ENCODE results near the gene ZBTB44.
A peak's percentile ranks its signal among the peaks of the same experiment; 100 is the strongest.

The ZBTB44 gene

DNA sequence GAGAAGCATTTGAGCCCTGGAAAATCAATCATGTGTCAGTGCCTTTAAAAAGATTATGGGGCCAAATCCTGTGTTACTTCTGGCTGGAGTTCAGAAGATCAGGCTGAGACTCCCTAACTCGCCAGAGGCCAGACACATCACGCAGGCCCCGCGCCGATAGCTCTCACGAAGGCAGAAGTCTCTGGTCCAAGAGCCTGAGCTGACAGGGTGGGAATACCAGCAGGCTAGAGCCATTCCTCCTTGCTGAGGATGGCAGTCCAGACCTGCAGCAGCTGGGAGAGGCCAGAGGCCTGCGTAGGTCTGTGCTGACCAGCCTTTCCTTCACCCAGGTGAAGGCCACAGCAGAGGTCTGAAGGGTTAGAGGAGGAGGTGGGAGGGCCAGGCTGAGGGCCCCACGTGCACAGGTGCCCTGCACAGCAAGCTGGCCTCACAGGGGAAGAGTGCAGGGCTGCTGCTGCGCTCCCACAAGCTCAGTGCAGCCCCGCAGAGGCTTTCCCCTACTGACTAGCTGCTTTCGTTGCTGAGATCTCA, 102.2 kb downstream of the ZBTB44 start:
- H3K9ac ChIP-seq (ENCODE audit: low read depth, low read length) = no peak overlapping the region
- no peak overlapping the region for H3K4me2 ChIP-seq (ENCODE audit: insufficient read depth, low read length)
- DNase-seq = peak; percentile 4
- H3K36me3 ChIP-seq (ENCODE audit: insufficient read depth, low read length) = no peaks in the 10 kb centered on the region
- H3K4me1 ChIP-seq (ENCODE audit: insufficient read depth, low read length) = peaks cover 5% of the 10 kb centered on the region
- H2AFZ ChIP-seq (ENCODE audit: low read depth, low read length) = no peak overlapping the region
- H3K27me3 ChIP-seq (ENCODE audit: insufficient read depth, low read length, poor library complexity) = no peaks in the 10 kb centered on the region
- no peaks in the 10 kb centered on the region for H3K79me2 ChIP-seq (ENCODE audit: insufficient read depth, low read length)
- no peaks in the 10 kb centered on the region for H3K9me3 ChIP-seq (ENCODE audit: insufficient read depth, low read length, severe bottlenecking)
- no peak for ATAC-seq (ENCODE audit: insufficient read depth, low read depth)
- no peak overlapping the region for H3K4me3 ChIP-seq (ENCODE audit: low read depth in 1 of 2, low read length in 2 of 2)
- peaks cover 8% of the 10 kb centered on the region; the same call in 1 of the 2 replicates for H4K20me1 ChIP-seq (ENCODE audit: insufficient read depth, low read length)
- no peak overlapping the region for H3K27ac ChIP-seq (ENCODE audit: low read length)
- TF ChIP-seq EZH2 (IDR thresholded peaks at IDR 0.05; ENCODE audit: borderline replicate concordance, low read depth, low read length, severe bottlenecking) = no peak
- TF ChIP-seq, protein P1, sequence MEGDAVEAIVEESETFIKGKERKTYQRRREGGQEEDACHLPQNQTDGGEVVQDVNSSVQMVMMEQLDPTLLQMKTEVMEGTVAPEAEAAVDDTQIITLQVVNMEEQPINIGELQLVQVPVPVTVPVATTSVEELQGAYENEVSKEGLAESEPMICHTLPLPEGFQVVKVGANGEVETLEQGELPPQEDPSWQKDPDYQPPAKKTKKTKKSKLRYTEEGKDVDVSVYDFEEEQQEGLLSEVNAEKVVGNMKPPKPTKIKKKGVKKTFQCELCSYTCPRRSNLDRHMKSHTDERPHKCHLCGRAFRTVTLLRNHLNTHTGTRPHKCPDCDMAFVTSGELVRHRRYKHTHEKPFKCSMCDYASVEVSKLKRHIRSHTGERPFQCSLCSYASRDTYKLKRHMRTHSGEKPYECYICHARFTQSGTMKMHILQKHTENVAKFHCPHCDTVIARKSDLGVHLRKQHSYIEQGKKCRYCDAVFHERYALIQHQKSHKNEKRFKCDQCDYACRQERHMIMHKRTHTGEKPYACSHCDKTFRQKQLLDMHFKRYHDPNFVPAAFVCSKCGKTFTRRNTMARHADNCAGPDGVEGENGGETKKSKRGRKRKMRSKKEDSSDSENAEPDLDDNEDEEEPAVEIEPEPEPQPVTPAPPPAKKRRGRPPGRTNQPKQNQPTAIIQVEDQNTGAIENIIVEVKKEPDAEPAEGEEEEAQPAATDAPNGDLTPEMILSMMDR (IDR thresholded peaks at IDR 0.05; ENCODE audit: borderline replicate concordance, extremely low read depth, low read length, poor library complexity, severe bottlenecking) = no peak

DNA sequence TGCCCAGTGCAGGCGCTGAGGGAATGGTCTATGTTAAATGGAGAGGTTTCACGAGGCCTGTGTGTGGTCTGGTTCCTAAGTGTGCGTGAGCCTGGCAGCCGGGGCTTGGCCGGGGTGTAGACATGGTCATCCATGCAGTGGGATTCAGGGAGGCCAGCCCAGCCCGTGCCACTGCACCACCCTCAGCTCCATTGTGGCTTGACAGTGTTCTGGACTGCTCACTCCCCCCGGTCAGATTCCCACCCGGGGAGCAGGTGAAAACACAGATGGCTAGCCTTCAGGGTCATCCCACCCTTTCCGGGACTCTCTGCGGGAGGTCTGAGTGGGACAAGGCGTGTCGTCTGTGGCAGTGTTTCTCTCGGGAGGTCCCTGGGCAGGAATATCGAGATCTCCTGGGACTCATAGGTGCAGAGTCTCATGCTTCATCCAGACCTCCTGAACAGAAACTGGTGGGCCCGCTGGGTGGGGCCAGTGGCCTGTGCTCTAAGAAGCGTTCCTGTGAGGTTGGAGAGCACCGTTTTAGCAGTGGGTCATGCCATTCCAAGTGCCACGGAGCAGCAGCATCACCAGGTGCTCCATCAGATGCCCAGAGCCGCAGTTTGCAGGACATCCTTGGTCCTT, 102.8 kb downstream of the ZBTB44 start:
- Histone ChIP-seq H3K79me2 (ENCODE audit: insufficient read depth, low read length) (no peaks in the 10 kb centered on the region), H3K4me3 (ENCODE audit: low read depth in 1 of 2, low read length in 2 of 2) (no peak overlapping the region), H3K27me3 (ENCODE audit: insufficient read depth, low read length, poor library complexity) (no peaks in the 10 kb centered on the region), H3K27ac (ENCODE audit: low read length) (no peak overlapping the region), H4K20me1 (ENCODE audit: insufficient read depth, low read length) (peaks cover 8% of the 10 kb centered on the region; the same call in 1 of the 2 replicates), H3K4me2 (ENCODE audit: insufficient read depth, low read length) (no peak overlapping the region), H3K9me3 (ENCODE audit: insufficient read depth, low read length, severe bottlenecking) (no peaks in the 10 kb centered on the region), H3K36me3 (ENCODE audit: insufficient read depth, low read length) (no peaks in the 10 kb centered on the region), H3K4me1 (ENCODE audit: insufficient read depth, low read length) (peaks cover 5% of the 10 kb centered on the region), H2AFZ (ENCODE audit: low read depth, low read length) (no peak overlapping the region), H3K9ac (ENCODE audit: low read depth, low read length) (no peak overlapping the region)
- ATAC-seq (ENCODE audit: insufficient read depth, low read depth) = no peak
- TF ChIP-seq EZH2 (IDR thresholded peaks at IDR 0.05; ENCODE audit: borderline replicate concordance, low read depth, low read length, severe bottlenecking) = no peak
- TF ChIP-seq, protein P1 (IDR thresholded peaks at IDR 0.05; ENCODE audit: borderline replicate concordance, extremely low read depth, low read length, poor library complexity, severe bottlenecking) = no peak
- peak; percentile 2 for DNase-seq

DNA sequence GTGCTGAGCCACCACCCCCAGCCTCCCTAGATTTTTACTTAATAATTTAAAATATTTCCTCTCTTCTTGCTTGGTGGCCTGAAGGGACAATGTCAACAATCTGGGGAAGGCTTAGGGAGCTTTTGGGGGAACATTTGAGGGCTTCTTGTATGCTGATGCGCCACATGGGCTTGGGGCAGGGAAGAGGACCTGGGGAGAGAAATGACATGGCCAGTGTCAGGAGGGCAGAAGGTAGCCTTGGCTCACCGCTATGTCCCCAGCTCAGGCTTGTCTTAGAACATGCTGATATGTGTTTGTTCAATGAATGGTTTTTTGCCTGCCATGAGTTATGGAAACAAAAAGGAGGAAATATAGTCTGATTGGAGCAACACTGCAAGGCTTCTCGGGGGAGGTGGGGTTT, 103.6 kb downstream of the ZBTB44 start:
- peaks cover 5% of the 10 kb centered on the region for H3K4me1 ChIP-seq (ENCODE audit: insufficient read depth, low read length)
- no peak overlapping the region for H3K9ac ChIP-seq (ENCODE audit: low read depth, low read length)
- no peaks in the 10 kb centered on the region for H3K79me2 ChIP-seq (ENCODE audit: insufficient read depth, low read length)
- H4K20me1 ChIP-seq (ENCODE audit: insufficient read depth, low read length) = peaks cover 8% of the 10 kb centered on the region; the same call in 1 of the 2 replicates
- no peaks in the 10 kb centered on the region for H3K36me3 ChIP-seq (ENCODE audit: insufficient read depth, low read length)
- TF ChIP-seq, protein P1 (IDR thresholded peaks at IDR 0.05; ENCODE audit: borderline replicate concordance, extremely low read depth, low read length, poor library complexity, severe bottlenecking) = no peak
- TF ChIP-seq EZH2 (IDR thresholded peaks at IDR 0.05; ENCODE audit: borderline replicate concordance, low read depth, low read length, severe bottlenecking) = no peak
- no peak overlapping the region for H2AFZ ChIP-seq (ENCODE audit: low read depth, low read length)
- H3K27ac ChIP-seq (ENCODE audit: low read length) = no peak overlapping the region
- ATAC-seq (ENCODE audit: insufficient read depth, low read depth) (no peak), DNase-seq (no peak)
- no peaks in the 10 kb centered on the region for H3K27me3 ChIP-seq (ENCODE audit: insufficient read depth, low read length, poor library complexity)
- no peaks in the 10 kb centered on the region for H3K9me3 ChIP-seq (ENCODE audit: insufficient read depth, low read length, severe bottlenecking)
- no peak overlapping the region for H3K4me3 ChIP-seq (ENCODE audit: low read depth in 1 of 2, low read length in 2 of 2)
- H3K4me2 ChIP-seq (ENCODE audit: insufficient read depth, low read length) = no peak overlapping the region

Measured in DND-41 (cell line).